ENCODE data around the gene FHIP1A. TPM values are rescaled to one million over a fixed set of nuclear protein-coding genes. Genes with fewer than 3 reads are reported as not detected.

The FHIP1A gene
- total RNA-seq, 1 donor from 2014 or later, result 1.7 TPM

- no peak overlapping the region for H3K4me3 Mint-ChIP-seq (ENCODE audit: unreplicated experiment)
- peak overlapping the region; percentile 97 for H3K27ac Mint-ChIP-seq (ENCODE audit: unreplicated experiment)
- H3K36me3 Mint-ChIP-seq (ENCODE audit: low read depth), result no peaks in the 10 kb centered on the region
- peaks cover 52% of the 10 kb centered on the region for H3K4me1 Mint-ChIP-seq (ENCODE audit: low read depth)
- no peaks in the 10 kb centered on the region for H3K27me3 Mint-ChIP-seq (ENCODE audit: low read depth)
- no peak for TF ChIP-seq CTCF (IDR thresholded peaks at IDR 0.05)
- H3K9me3 Mint-ChIP-seq (ENCODE audit: low read depth), result peaks cover 5% of the 10 kb centered on the region
- DNase-seq (ENCODE audit: low spot score), result no peak
These were observed 9.4 kb downstream of the FHIP1A start for GRCh38 chr4:151418385-151418784.

- no peak overlapping the region for H3K4me3 Mint-ChIP-seq (ENCODE audit: unreplicated experiment)
- H3K9me3 Mint-ChIP-seq (ENCODE audit: low read depth), result peaks cover 5% of the 10 kb centered on the region
- H3K27me3 Mint-ChIP-seq (ENCODE audit: low read depth), result no peaks in the 10 kb centered on the region
- H3K36me3 Mint-ChIP-seq (ENCODE audit: low read depth), result no peaks in the 10 kb centered on the region
- no peak for TF ChIP-seq CTCF (IDR thresholded peaks at IDR 0.05)
- DNase-seq (ENCODE audit: low spot score), result no peak
- H3K4me1 Mint-ChIP-seq (ENCODE audit: low read depth), result peaks cover 52% of the 10 kb centered on the region
- H3K27ac Mint-ChIP-seq (ENCODE audit: unreplicated experiment), result peak overlapping the region; percentile 97
These were observed 9.9 kb downstream of the FHIP1A start for GRCh38 chr4:151418856-151419255.

- DNase-seq (ENCODE audit: low spot score), result no peak
- H3K4me1 Mint-ChIP-seq (ENCODE audit: low read depth), result peaks cover 47% of the 10 kb centered on the region
- H3K27ac Mint-ChIP-seq (ENCODE audit: unreplicated experiment), result peak overlapping the region; percentile 20
- no peaks in the 10 kb centered on the region for H3K36me3 Mint-ChIP-seq (ENCODE audit: low read depth)
- H3K4me3 Mint-ChIP-seq (ENCODE audit: unreplicated experiment), result no peak overlapping the region
- no peaks in the 10 kb centered on the region for H3K27me3 Mint-ChIP-seq (ENCODE audit: low read depth)
- H3K9me3 Mint-ChIP-seq (ENCODE audit: low read depth), result peaks cover 5% of the 10 kb centered on the region
- peak; percentile 51 for TF ChIP-seq CTCF (IDR thresholded peaks at IDR 0.05)
These were observed 11.4 kb downstream of the FHIP1A start for GRCh38 chr4:151420250-151420807.

- Mint-ChIP-seq H3K9me3 (ENCODE audit: low read depth) (peaks cover 10% of the 10 kb centered on the region), H3K4me3 (ENCODE audit: unreplicated experiment) (no peak overlapping the region), H3K36me3 (ENCODE audit: low read depth) (no peaks in the 10 kb centered on the region), H3K4me1 (ENCODE audit: low read depth) (peaks cover 40% of the 10 kb centered on the region), H3K27me3 (ENCODE audit: low read depth) (no peaks in the 10 kb centered on the region), H3K27ac (ENCODE audit: unreplicated experiment) (no peak overlapping the region)
- DNase-seq (ENCODE audit: low spot score), result no peak
- no peak for TF ChIP-seq CTCF (IDR thresholded peaks at IDR 0.05)
These were observed 13.9 kb downstream of the FHIP1A start for GRCh38 chr4:151422854-151423253.

GRCh38 chr4:151426513-151426912 is 17.5 kb downstream of the FHIP1A start:
- no peaks in the 10 kb centered on the region for H3K27me3 Mint-ChIP-seq (ENCODE audit: low read depth)
- H3K27ac Mint-ChIP-seq (ENCODE audit: unreplicated experiment), result no peak overlapping the region
- peaks cover 5% of the 10 kb centered on the region for H3K9me3 Mint-ChIP-seq (ENCODE audit: low read depth)
- H3K4me3 Mint-ChIP-seq (ENCODE audit: unreplicated experiment), result no peak overlapping the region
- no peak for DNase-seq (ENCODE audit: low spot score)
- no peak for TF ChIP-seq CTCF (IDR thresholded peaks at IDR 0.05)
- H3K36me3 Mint-ChIP-seq (ENCODE audit: low read depth), result no peaks in the 10 kb centered on the region
- H3K4me1 Mint-ChIP-seq (ENCODE audit: low read depth), result peaks cover 44% of the 10 kb centered on the region
